ENCODE results near the gene DIP2B.

Gene DIP2B

DNA sequence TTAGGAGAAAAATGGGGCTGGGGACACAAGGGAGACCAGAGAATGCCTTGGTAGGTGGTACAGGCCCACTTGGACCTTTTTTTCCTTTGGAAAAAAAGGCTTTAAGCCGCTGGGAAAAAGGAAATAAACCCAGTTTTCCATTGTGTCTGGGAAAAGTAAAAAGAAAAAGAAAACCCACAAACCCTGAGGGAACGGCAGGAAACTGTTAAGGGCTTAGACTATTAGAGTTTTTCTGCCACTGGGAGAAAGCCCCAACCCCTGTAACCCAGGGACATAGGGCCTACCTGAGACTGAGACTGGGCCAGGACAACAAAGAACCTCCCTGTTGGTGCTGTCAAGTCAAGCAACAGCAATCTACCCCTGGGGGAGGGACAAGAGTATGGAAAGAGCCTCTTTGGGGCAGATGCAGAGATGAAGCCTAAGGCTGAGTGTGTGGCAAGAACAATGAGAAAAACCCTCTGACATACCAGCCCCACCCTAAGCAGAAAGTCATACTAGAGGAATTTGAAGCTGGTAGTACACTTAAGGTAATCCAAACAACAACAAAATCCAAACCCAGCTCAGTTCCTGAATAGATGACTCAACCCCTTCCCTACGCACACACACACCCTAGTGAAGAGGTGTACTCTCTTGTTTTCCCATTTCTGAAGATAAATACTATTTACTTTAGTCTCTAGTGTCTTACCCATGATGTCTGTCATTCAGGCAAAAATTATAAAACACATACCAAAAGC is 281.9 kb downstream of the DIP2B start:
- no peak for DNase-seq

GRCh38 chr12:50787618-50788017 is 282.8 kb downstream of the DIP2B start:
- no peak for DNase-seq

DNA sequence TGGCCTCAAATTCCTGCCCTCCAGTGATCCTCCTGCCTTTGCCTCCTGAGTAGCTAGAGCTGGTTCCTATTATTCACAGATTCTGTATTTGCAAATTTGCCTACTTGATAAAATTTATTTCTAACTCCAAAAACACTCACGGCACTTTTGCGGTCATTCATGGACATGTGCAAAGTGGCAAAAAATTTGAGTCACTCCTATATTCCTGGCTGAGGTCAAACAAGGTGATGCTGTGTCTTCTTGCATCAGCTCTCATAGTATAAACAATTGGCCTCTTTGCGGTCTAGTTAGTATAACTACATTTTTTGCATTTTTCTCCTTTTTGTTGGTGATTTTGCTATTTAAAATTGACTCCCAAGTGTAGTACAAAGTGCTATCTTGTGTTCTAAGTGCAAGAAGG is 283.8 kb downstream of the DIP2B start:
- no peak for DNase-seq

- no peak for DNase-seq
Observed at GRCh38 chr12:50790081-50790480, 285.3 kb downstream of the DIP2B start.

Measured in NCI-H774 (cell line).